ENCODE results near the gene CHMP1A.
"Not testable (repeated sequence)": the region's sequence is repeated elsewhere in the genome, so short reads cannot be mapped to it uniquely, and the experiment has no call there.

Gene CHMP1A

GRCh38 chr16:89697616-89698331, 40.3 kb upstream of the CHMP1A start:
- no peak overlapping the region for H3K27ac ChIP-seq (ENCODE audit: low read length)
- H3K9ac ChIP-seq (ENCODE audit: low read length in 2 of 2) = no peak overlapping the region
- no peaks in the 10 kb centered on the region for H3K9me3 ChIP-seq (ENCODE audit: control insufficient read depth in 2 of 2, low read length in 2 of 2)
- peaks cover 19% of the 10 kb centered on the region for H3K4me1 ChIP-seq (ENCODE audit: control insufficient read depth, insufficient read depth, low read length)
- no peak overlapping the region for H3K4me3 ChIP-seq (ENCODE audit: low read length in 2 of 2)
- H3K36me3 ChIP-seq (ENCODE audit: control insufficient read depth in 2 of 2, insufficient read depth in 2 of 2, low read length in 2 of 2) = peaks cover 11 to 14% of the 10 kb centered on the region in 2 donors
- H3K27me3 ChIP-seq (ENCODE audit: control insufficient read depth in 1 of 2, insufficient read depth in 2 of 2, low read length in 2 of 2) = peaks cover 0 to 7% of the 10 kb centered on the region in 2 donors

DNA sequence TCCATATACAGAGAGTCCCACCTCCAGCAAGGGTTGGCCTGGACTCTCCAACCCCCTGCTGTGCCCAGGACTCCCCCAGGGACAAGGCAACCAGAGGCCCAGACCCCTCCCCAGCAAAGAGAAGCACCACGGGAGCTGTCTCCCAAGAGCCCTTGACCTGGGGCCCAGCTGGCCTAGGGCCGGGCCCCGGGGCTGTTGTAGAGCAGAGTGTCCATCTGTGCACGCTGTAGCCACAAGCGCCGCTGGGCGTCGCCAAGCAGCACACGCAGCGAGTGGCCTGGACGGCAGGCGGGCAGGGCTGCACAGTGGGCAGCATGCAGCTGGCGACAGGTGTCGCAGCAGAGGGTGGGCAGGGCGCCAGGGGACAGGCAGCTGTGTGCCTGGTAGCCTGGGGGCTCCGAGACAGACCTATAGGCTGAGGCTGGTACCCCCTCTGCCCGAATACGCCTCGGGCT, 39.7 kb upstream of the CHMP1A start:
- Histone ChIP-seq H3K36me3 (ENCODE audit: control insufficient read depth in 2 of 2, insufficient read depth in 2 of 2, low read length in 2 of 2) (peaks cover 12 to 18% of the 10 kb centered on the region in 2 donors), H3K27ac (ENCODE audit: low read length) (no peak overlapping the region)

GRCh38 chr16:89696670-89697128, 39.2 kb upstream of the CHMP1A start:
- Histone ChIP-seq H3K9ac (ENCODE audit: low read length in 2 of 2) (no peak overlapping the region), H3K4me1 (ENCODE audit: control insufficient read depth, insufficient read depth, low read length) (peaks cover 15% of the 10 kb centered on the region), H3K4me3 (ENCODE audit: low read length in 2 of 2) (no peak overlapping the region), H3K9me3 (ENCODE audit: control insufficient read depth in 2 of 2, low read length in 2 of 2) (no peaks in the 10 kb centered on the region), H3K27ac (ENCODE audit: low read length) (no peak overlapping the region), H3K27me3 (ENCODE audit: control insufficient read depth in 1 of 2, insufficient read depth in 2 of 2, low read length in 2 of 2) (peaks cover 0 to 1% of the 10 kb centered on the region in 2 donors), H3K36me3 (ENCODE audit: control insufficient read depth in 2 of 2, insufficient read depth in 2 of 2, low read length in 2 of 2) (peaks cover 15 to 18% of the 10 kb centered on the region in 2 donors)

More for the DNA sequence above, 39.7 kb upstream of the CHMP1A start:
- Histone ChIP-seq H3K9ac (ENCODE audit: low read length in 2 of 2) (no peak overlapping the region), H3K4me3 (ENCODE audit: low read length in 2 of 2) (no peak overlapping the region), H3K9me3 (ENCODE audit: control insufficient read depth in 2 of 2, low read length in 2 of 2) (no peaks in the 10 kb centered on the region), H3K4me1 (ENCODE audit: control insufficient read depth, insufficient read depth, low read length) (peaks cover 19% of the 10 kb centered on the region), H3K27me3 (ENCODE audit: control insufficient read depth in 1 of 2, insufficient read depth in 2 of 2, low read length in 2 of 2) (peaks cover 0 to 6% of the 10 kb centered on the region in 2 donors)

DNA sequence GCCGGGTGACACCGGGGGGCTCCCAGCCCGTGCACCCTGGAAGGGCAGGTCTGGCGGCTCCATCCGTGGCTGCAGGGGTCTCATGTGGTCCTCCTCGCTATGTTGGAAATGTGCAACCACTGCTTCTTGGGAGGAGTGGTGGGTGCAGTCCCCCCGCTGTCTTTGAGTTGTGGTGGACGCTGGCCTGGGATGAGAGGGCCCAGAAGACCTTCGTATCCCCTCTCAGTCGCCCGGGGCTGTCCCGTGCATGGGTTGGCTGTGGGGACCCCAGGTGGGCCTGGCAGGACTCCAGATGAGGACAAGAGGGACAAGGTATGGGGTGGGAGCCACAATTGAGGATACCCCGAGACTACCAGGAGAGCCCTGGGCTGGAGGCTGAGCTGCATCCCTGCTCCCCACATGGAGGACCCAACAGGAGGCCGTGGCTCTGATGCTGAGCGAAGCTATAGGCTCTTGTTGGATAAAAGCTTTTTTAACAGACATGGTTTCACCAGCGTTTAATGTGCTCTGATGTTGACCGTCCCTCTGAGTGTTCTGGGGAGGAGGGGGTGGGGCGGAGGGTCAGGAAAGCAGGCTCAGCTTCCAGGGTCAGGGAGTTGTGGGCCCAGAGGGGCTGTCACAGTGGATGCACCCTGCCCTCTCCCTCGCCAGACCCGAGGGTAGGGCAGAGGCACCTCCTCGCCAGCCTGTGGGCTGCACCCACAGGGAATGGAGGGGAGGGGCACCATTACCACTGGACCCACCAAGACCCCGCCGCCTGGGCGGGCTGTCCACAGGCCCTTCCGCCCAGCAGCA, 38.6 kb upstream of the CHMP1A start:
- Histone ChIP-seq H3K4me3 (ENCODE audit: low read length in 2 of 2) (no peak overlapping the region), H3K9ac (ENCODE audit: low read length in 2 of 2) (no peak overlapping the region), H3K27ac (ENCODE audit: low read length) (no peak overlapping the region), H3K36me3 (ENCODE audit: control insufficient read depth in 2 of 2, insufficient read depth in 2 of 2, low read length in 2 of 2) (peaks cover 20 to 24% of the 10 kb centered on the region in 2 donors), H3K9me3 (ENCODE audit: control insufficient read depth in 2 of 2, low read length in 2 of 2) (no peaks in the 10 kb centered on the region), H3K4me1 (ENCODE audit: control insufficient read depth, insufficient read depth, low read length) (peaks cover 10% of the 10 kb centered on the region), H3K27me3 (ENCODE audit: control insufficient read depth in 1 of 2, insufficient read depth in 2 of 2, low read length in 2 of 2) (no peaks in the 10 kb centered on the region)

- Histone ChIP-seq H3K9ac (ENCODE audit: low read length in 2 of 2) (no peak overlapping the region), H3K4me3 (ENCODE audit: low read length in 2 of 2) (no peak overlapping the region), H3K4me1 (ENCODE audit: control insufficient read depth, insufficient read depth, low read length) (peaks cover 2% of the 10 kb centered on the region), H3K27me3 (ENCODE audit: control insufficient read depth in 1 of 2, insufficient read depth in 2 of 2, low read length in 2 of 2) (no peaks in the 10 kb centered on the region), H3K9me3 (ENCODE audit: control insufficient read depth in 2 of 2, low read length in 2 of 2) (no peaks in the 10 kb centered on the region), H3K36me3 (ENCODE audit: control insufficient read depth in 2 of 2, insufficient read depth in 2 of 2, low read length in 2 of 2) (peaks cover 20 to 24% of the 10 kb centered on the region in 2 donors), H3K27ac (ENCODE audit: low read length) (no peak overlapping the region)
These were observed 37.8 kb upstream of the CHMP1A start for GRCh38 chr16:89695086-89695874.

DNA sequence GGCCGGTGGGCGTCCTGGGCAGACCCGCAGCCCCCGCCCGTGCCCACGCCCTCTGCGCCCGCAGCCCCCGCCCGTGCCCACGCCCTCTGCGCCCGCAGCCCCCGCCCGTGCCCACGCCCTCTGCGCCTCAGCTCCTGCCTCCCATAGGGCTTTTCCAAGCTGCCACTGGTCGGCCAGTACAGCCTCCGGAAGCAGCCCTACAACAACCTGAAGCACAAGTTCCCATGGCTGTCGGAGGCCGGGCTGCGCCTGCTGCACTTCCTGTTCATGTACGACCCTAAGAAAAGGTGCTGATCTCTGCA, 37.2 kb upstream of the CHMP1A start:
- H3K27ac ChIP-seq (ENCODE audit: low read length); H3K4me3 ChIP-seq (ENCODE audit: low read length in 2 of 2); H3K9ac ChIP-seq (ENCODE audit: low read length in 2 of 2); H3K9me3 ChIP-seq (ENCODE audit: control insufficient read depth in 2 of 2, low read length in 2 of 2); H3K4me1 ChIP-seq (ENCODE audit: control insufficient read depth, insufficient read depth, low read length); H3K27me3 ChIP-seq (ENCODE audit: control insufficient read depth in 1 of 2, insufficient read depth in 2 of 2, low read length in 2 of 2): not testable (repeated sequence)
- peaks cover 20 to 24% of the 10 kb centered on the region in 2 donors for H3K36me3 ChIP-seq (ENCODE audit: control insufficient read depth in 2 of 2, insufficient read depth in 2 of 2, low read length in 2 of 2)

DNA sequence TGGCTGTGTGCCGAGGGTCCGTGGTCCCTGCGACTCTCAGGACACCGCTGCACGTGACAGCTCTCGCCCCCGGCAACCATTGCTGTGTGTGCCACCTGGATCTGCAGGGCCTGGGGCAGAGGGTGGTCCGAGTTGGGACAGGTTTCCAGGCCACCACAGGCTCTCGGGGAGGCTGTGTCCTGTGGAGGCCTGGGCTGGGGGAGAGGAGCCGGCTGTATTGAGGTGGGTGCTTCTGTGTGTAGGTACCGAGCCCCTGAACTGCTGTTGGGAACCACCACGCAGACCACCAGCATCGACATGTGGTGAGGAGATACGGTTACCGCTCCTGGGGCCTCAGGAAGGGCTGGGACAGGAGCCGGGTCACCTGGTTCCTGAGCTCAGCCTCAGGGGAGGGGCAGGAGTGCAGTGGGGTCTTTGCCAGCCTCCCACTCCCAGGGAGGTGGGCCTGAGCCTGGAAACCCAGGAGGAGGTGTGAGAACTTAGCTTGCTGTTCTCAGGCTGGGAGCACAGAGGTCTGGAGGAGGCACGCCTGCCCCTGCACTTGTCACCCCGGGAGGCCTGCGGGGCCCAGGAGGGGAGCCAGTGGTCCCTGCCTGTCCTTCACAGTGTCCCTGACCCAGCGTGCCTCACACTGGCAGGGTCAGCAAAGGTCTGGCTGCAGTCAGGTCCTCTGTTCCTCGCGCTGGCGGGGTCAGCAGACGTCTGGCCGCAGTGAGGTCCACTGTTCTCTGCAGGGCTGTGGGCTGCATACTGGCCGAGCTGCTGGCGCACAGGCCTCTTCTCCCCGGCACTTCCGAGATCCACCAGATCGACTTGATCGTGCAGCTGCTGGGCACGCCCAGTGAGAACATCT, 36.6 kb upstream of the CHMP1A start:
- Histone ChIP-seq H3K36me3 (ENCODE audit: control insufficient read depth in 2 of 2, insufficient read depth in 2 of 2, low read length in 2 of 2) (peaks cover 22 to 24% of the 10 kb centered on the region in 2 donors), H3K4me3 (ENCODE audit: low read length in 2 of 2) (no peak overlapping the region), H3K4me1 (ENCODE audit: control insufficient read depth, insufficient read depth, low read length) (no peaks in the 10 kb centered on the region), H3K9ac (ENCODE audit: low read length in 2 of 2) (no peak overlapping the region), H3K27me3 (ENCODE audit: control insufficient read depth in 1 of 2, insufficient read depth in 2 of 2, low read length in 2 of 2) (no peaks in the 10 kb centered on the region), H3K9me3 (ENCODE audit: control insufficient read depth in 2 of 2, low read length in 2 of 2) (no peaks in the 10 kb centered on the region), H3K27ac (ENCODE audit: low read length) (no peak overlapping the region)

GRCh38 chr16:89693289-89693731, 35.8 kb upstream of the CHMP1A start:
- no peaks in the 10 kb centered on the region for H3K4me1 ChIP-seq (ENCODE audit: control insufficient read depth, insufficient read depth, low read length)
- peaks cover 23 to 24% of the 10 kb centered on the region in 2 donors for H3K36me3 ChIP-seq (ENCODE audit: control insufficient read depth in 2 of 2, insufficient read depth in 2 of 2, low read length in 2 of 2)
- H3K9ac ChIP-seq (ENCODE audit: low read length in 2 of 2) = no peak overlapping the region
- no peaks in the 10 kb centered on the region for H3K9me3 ChIP-seq (ENCODE audit: control insufficient read depth in 2 of 2, low read length in 2 of 2)
- H3K4me3 ChIP-seq (ENCODE audit: low read length in 2 of 2) = no peak overlapping the region
- no peaks in the 10 kb centered on the region for H3K27me3 ChIP-seq (ENCODE audit: control insufficient read depth in 1 of 2, insufficient read depth in 2 of 2, low read length in 2 of 2)
- no peak overlapping the region for H3K27ac ChIP-seq (ENCODE audit: low read length)

DNA sequence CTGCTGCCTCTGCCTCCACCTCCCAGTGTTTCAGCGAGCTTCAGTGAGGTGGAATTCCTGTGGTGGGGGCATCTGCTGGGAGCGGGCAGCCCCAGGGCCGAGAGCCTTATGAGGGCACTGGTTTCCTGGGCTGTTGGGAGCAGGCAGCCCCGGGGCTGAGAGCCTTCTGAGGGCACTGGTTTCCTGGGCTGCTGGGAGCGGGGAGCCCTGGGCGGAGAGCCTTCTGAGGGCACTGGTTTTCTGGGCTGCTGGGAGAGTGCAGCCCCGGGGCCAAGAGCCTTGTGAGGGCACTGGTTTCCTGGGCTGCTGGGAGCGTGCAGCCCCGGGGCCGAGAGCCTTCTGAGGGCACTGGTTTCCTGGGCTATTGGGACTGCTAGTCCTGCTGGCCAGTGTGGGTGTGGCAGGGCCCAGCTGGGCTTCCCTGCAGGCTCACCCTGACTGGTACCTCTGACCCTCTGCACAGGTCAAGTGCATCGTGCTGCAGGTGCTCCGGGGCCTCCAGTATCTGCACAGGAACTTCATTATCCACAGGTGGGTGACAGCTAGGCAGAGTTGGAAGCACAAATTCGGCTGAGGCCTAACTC, 34.6 kb upstream of the CHMP1A start:
- peaks cover 23 to 24% of the 10 kb centered on the region in 2 donors for H3K36me3 ChIP-seq (ENCODE audit: control insufficient read depth in 2 of 2, insufficient read depth in 2 of 2, low read length in 2 of 2)
- no peak overlapping the region for H3K27ac ChIP-seq (ENCODE audit: low read length)
- no peaks in the 10 kb centered on the region for H3K27me3 ChIP-seq (ENCODE audit: control insufficient read depth in 1 of 2, insufficient read depth in 2 of 2, low read length in 2 of 2)
- no peaks in the 10 kb centered on the region for H3K9me3 ChIP-seq (ENCODE audit: control insufficient read depth in 2 of 2, low read length in 2 of 2)
- H3K9ac ChIP-seq (ENCODE audit: low read length in 2 of 2) = no peak overlapping the region
- peaks cover 8% of the 10 kb centered on the region for H3K4me1 ChIP-seq (ENCODE audit: control insufficient read depth, insufficient read depth, low read length)
- no peak overlapping the region for H3K4me3 ChIP-seq (ENCODE audit: low read length in 2 of 2)

Measured in stomach smooth muscle (tissue), 2 donors.